ENCODE data around the gene HBS1L. TPM values are rescaled to one million over a fixed set of nuclear protein-coding genes. Genes with fewer than 3 reads are reported as not detected.

HBS1L gene
- total RNA-seq, 1 donor from 2014 or later = 94.4 TPM

GRCh38 chr6:134994431-134994830, 60.2 kb downstream of the HBS1L start:
- peaks cover 36% of the 10 kb centered on the region for H3K36me3 Mint-ChIP-seq (ENCODE audit: low read depth)
- H3K27me3 Mint-ChIP-seq = no peaks in the 10 kb centered on the region
- no peaks in the 10 kb centered on the region for H3K9me3 Mint-ChIP-seq
- H3K4me1 Mint-ChIP-seq = peaks cover 22% of the 10 kb centered on the region
- H3K27ac Mint-ChIP-seq = no peak overlapping the region
- no peak overlapping the region for H3K4me3 Mint-ChIP-seq
- DNase-seq = no peak
- intact Hi-C loops (cut with micrococcal nuclease) = no loop called here

- Mint-ChIP-seq H3K27me3 (no peaks in the 10 kb centered on the region), H3K4me3 (no peak overlapping the region), H3K4me1 (peaks cover 17% of the 10 kb centered on the region), H3K36me3 (ENCODE audit: low read depth) (peaks cover 35% of the 10 kb centered on the region), H3K27ac (no peak overlapping the region), H3K9me3 (no peaks in the 10 kb centered on the region)
- DNase-seq = no peak
- intact Hi-C loops (cut with micrococcal nuclease) = no loop called here
Measured at GRCh38 chr6:134992155-134992554, 62.5 kb downstream of the HBS1L start.

DNA sequence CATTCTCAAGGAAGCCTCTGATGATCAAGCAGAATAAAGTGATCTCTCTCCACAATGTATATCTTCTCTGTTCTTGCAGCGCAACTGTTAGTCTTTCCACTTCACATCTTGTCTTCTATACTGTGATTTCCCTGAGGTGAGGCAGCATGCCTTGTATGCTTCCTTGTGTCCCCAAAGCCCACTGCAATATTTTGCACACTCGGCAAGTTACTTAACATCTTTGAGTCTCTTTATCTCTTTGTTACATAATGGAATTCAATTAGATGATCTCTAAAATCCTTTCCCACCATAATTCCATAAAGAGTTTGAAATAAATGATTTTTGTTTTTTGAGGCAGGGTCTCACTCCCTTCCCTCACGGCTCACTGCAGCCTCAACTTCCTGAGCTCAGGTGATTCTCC, 64.4 kb downstream of the HBS1L start:
- H3K4me3 Mint-ChIP-seq = no peak overlapping the region
- no peaks in the 10 kb centered on the region for H3K9me3 Mint-ChIP-seq
- H3K4me1 Mint-ChIP-seq = peaks cover 10% of the 10 kb centered on the region
- H3K36me3 Mint-ChIP-seq (ENCODE audit: low read depth) = peaks cover 30% of the 10 kb centered on the region
- no peaks in the 10 kb centered on the region for H3K27me3 Mint-ChIP-seq
- no peak for DNase-seq
- H3K27ac Mint-ChIP-seq = no peak overlapping the region
- intact Hi-C loops (cut with micrococcal nuclease) = no loop called here

DNA sequence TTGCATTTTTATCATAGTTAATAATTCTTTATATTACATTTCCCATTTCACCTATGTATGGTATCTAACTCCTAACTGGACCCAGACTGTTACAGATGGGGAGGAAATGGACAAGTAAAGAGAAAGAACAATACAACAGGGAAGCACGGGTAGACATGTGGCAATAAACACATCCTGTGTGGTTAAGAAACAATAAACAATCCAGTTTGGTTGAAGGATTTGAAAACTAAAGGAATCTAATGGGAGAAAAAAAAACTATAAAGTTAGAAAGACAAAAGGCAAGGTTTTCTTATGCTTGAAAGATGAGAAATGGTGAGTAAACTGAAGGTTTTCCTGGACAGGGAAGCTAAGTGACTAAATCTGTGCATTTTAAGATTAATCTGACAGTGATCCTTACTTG, 69.8 kb downstream of the HBS1L start:
- H3K4me3 Mint-ChIP-seq = no peak overlapping the region
- peaks cover 11% of the 10 kb centered on the region for H3K9me3 Mint-ChIP-seq
- intact Hi-C loops (cut with micrococcal nuclease) = no loop called here
- H3K36me3 Mint-ChIP-seq (ENCODE audit: low read depth) = peaks cover 48% of the 10 kb centered on the region
- peak overlapping the region; percentile 31 for H3K27ac Mint-ChIP-seq
- no peak for DNase-seq
- peaks cover 40% of the 10 kb centered on the region for H3K4me1 Mint-ChIP-seq
- H3K27me3 Mint-ChIP-seq = no peaks in the 10 kb centered on the region

DNA sequence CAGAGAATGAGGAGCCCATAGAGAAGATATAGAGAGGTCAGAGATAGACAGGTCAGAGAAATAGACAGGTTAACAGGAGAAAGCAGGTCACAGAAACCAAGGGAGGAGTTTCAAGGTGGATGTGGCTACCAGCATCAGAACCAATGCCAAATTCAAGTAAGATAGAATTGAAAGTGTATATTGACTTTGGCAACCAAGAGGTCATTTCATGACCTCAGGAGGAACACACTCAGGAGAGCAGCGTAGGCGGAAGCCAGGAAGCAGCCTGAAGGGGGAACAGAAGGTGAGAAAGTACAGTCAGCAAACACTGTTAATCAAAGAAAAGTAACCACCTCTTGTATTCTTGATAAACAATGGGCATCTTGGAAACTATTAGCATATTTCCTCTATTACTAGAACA, 70.8 kb downstream of the HBS1L start:
- no peak overlapping the region for H3K4me3 Mint-ChIP-seq
- H3K4me1 Mint-ChIP-seq = peaks cover 42% of the 10 kb centered on the region
- peak overlapping the region; percentile 23 for H3K27ac Mint-ChIP-seq
- H3K27me3 Mint-ChIP-seq = no peaks in the 10 kb centered on the region
- no peak for DNase-seq
- H3K36me3 Mint-ChIP-seq (ENCODE audit: low read depth) = peaks cover 55% of the 10 kb centered on the region
- peaks cover 11% of the 10 kb centered on the region for H3K9me3 Mint-ChIP-seq
- intact Hi-C loops (cut with micrococcal nuclease) = no loop called here

DNA sequence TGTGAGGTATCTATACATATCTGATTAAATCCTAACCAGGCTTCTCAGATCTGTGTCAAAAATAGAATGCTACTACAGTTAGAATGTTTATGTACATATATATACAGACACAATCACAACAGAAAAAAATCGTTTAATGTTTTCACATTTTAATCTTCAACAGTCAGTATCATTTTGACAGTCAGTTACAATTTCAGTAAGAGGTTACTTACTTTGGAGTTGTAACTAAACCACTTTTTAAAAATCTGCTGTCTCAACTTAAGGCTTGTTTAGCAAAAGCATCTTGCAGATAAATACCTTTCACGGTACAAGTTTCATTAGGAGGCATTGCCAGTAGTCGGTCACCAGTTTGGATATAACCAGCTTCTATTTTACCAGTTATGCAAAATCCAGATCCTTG, 72.5 kb downstream of the HBS1L start:
- intact Hi-C loops (cut with micrococcal nuclease) = no loop called here
- no peaks in the 10 kb centered on the region for H3K27me3 Mint-ChIP-seq
- DNase-seq = no peak
- peaks cover 52% of the 10 kb centered on the region for H3K36me3 Mint-ChIP-seq (ENCODE audit: low read depth)
- no peak overlapping the region for H3K27ac Mint-ChIP-seq
- peaks cover 15% of the 10 kb centered on the region for H3K9me3 Mint-ChIP-seq
- no peak overlapping the region for H3K4me3 Mint-ChIP-seq
- peaks cover 45% of the 10 kb centered on the region for H3K4me1 Mint-ChIP-seq

DNA sequence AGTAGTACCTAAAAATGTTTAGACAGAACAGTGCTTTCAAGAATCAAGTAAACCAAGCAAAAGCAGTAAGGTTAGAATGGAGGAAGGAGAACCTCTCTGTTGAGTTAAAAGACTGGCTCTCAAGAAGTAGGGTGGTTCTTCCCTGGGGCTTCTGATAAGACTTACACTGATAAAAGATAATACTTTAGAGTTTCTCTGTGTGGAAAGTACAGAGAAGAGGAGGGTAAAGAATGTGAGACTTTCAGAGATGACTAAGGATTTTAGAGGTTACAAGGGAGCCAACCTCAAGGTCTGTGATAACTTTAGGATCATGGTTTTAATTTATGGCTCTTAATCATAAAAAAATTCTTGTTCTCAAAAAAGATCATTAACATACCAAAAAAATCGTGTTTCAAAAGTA, 73.8 kb downstream of the HBS1L start:
- H3K27me3 Mint-ChIP-seq = no peaks in the 10 kb centered on the region

GRCh38 chr6:134979142-134979541, 75.5 kb downstream of the HBS1L start:
- H3K27ac Mint-ChIP-seq = peak overlapping the region; percentile 71
- peak; percentile 81 for DNase-seq
- no peaks in the 10 kb centered on the region for H3K27me3 Mint-ChIP-seq
- intact Hi-C loops (cut with micrococcal nuclease) = loop anchor here (1.0 to 2.0 kb wide), 10 partner anchors 18 to 204 kb away; no protein-coding TSS in a partner anchor
- H3K36me3 Mint-ChIP-seq (ENCODE audit: low read depth) = peaks cover 63% of the 10 kb centered on the region
- H3K4me3 Mint-ChIP-seq = peak overlapping the region; percentile 14
- H3K4me1 Mint-ChIP-seq = peaks cover 39% of the 10 kb centered on the region
- peaks cover 34% of the 10 kb centered on the region for H3K9me3 Mint-ChIP-seq

More for the DNA sequence above, 73.8 kb downstream of the HBS1L start:
- peaks cover 58% of the 10 kb centered on the region for H3K36me3 Mint-ChIP-seq (ENCODE audit: low read depth)
- no peak for DNase-seq
- H3K9me3 Mint-ChIP-seq = peaks cover 19% of the 10 kb centered on the region
- peak overlapping the region; percentile 62 for H3K27ac Mint-ChIP-seq
- intact Hi-C loops (cut with micrococcal nuclease) = loop anchor here (2.0 kb wide), 1 partner anchor 74 kb away; the partner anchor contains the start of gene HBS1L
- H3K4me1 Mint-ChIP-seq = peaks cover 45% of the 10 kb centered on the region
- H3K4me3 Mint-ChIP-seq = no peak overlapping the region

DNA sequence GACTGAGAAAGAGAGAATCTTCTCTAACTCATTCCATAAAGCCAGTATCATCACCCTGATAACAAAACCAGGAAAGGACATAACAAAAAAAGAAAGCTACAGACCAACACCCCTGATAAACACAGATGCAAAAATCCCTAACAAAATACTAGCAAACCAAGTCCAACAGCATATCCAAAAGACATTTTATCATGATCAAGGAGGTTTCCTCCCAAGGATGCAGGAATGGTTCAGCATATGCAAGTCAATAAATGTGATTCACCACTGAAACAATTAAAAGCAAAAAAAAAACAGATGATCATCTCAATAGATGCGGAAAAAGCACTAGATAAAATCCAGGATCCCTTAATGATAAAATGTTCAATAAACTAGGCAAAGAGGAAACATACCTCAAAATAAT, 80.3 kb downstream of the HBS1L start:
- Mint-ChIP-seq H3K9me3 (peaks cover 29% of the 10 kb centered on the region), H3K4me1 (peaks cover 18% of the 10 kb centered on the region), H3K27me3 (no peaks in the 10 kb centered on the region), H3K36me3 (ENCODE audit: low read depth) (peaks cover 67% of the 10 kb centered on the region), H3K4me3 (no peak overlapping the region), H3K27ac (no peak overlapping the region)
- no peak for DNase-seq
- intact Hi-C loops (cut with micrococcal nuclease) = no loop called here

DNA sequence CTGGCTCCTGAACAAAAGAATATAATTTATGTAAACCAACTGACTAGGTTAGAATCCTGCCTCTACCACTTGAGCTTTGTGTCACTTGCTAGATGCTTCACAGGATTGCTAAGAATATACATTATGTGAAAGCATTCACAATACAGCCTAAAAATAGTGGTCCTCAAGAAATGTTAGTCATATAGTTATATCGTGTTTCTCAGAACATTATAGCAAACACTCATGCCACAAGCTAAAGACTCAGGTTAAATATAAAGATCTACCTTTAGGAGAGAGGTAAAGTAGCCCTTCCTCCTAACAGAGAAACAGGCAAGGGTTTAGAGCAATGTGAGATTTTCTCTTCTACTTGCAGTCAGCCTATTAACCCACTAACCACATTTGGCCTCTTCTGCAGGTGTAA, 86.9 kb downstream of the HBS1L start:
- no peak overlapping the region for H3K4me3 Mint-ChIP-seq
- H3K27ac Mint-ChIP-seq = no peak overlapping the region
- no peak for DNase-seq
- intact Hi-C loops (cut with micrococcal nuclease) = no loop called here
- no peaks in the 10 kb centered on the region for H3K27me3 Mint-ChIP-seq
- peaks cover 3% of the 10 kb centered on the region for H3K4me1 Mint-ChIP-seq
- H3K9me3 Mint-ChIP-seq = no peaks in the 10 kb centered on the region
- H3K36me3 Mint-ChIP-seq (ENCODE audit: low read depth) = peaks cover 43% of the 10 kb centered on the region

DNA sequence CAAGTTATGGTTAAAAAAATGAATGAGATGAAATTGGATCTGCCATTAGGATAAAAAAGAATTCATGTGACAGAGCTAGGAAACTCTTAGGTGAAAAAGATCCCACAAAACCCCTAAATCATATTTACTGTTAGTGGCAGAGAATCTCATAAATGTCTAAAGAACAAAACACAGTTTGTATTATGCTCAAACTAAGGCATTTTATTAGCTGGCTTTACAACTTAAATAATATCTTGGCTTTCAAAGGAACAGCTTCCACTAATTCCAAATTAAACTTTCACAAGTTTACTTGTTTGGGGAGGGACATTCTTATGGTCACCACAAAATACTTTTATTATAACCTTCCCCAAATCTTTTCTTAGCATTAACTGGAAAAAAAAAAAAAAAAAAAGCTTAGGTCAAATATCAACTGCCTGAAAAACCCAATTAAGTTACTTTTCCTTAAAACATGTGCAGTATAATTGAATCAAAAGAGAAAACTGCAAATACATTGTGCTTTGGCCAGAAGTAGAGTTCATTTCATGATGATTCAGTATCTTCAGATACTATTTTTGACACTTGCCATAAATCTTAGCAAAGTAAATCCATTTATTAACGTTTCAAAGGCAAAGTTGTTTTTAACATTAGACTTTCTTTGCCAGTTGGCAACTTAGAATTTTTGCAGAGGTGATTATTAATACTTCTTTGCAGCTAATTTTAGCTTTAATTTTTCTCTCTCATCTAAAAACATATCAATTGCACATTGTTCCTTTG, 90.0 kb downstream of the HBS1L start:
- H3K9me3 Mint-ChIP-seq = no peaks in the 10 kb centered on the region
- H3K4me1 Mint-ChIP-seq = peaks cover 10% of the 10 kb centered on the region
- peaks cover 50% of the 10 kb centered on the region for H3K36me3 Mint-ChIP-seq (ENCODE audit: low read depth)
- intact Hi-C loops (cut with micrococcal nuclease) = no loop called here
- H3K4me3 Mint-ChIP-seq = no peak overlapping the region
- DNase-seq = no peak
- no peak overlapping the region for H3K27ac Mint-ChIP-seq
- H3K27me3 Mint-ChIP-seq = no peaks in the 10 kb centered on the region

DNA sequence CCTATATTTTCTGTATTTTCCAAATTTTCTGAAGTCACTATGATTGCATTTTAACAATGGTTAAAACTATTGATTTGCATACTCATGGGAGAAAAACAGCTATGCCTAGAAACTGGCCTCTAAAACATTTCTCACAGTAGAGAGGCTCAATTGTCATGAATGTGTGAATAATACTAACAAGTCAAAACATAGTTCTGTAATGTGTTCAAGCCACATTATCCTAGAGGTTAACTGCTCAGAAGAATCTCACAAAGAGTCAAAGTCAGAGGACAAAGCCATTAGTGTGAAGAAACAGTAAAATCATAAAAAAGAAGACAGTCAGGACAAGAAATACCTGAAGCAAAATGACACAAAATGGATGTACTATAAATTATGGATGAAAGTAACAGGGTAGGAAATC, 92.2 kb downstream of the HBS1L start:
- peaks cover 11% of the 10 kb centered on the region for H3K4me1 Mint-ChIP-seq
- H3K4me3 Mint-ChIP-seq = no peak overlapping the region
- DNase-seq = no peak
- no peaks in the 10 kb centered on the region for H3K9me3 Mint-ChIP-seq
- no peaks in the 10 kb centered on the region for H3K27me3 Mint-ChIP-seq
- peaks cover 48% of the 10 kb centered on the region for H3K36me3 Mint-ChIP-seq (ENCODE audit: low read depth)
- intact Hi-C loops (cut with micrococcal nuclease) = no loop called here
- H3K27ac Mint-ChIP-seq = no peak overlapping the region

DNA sequence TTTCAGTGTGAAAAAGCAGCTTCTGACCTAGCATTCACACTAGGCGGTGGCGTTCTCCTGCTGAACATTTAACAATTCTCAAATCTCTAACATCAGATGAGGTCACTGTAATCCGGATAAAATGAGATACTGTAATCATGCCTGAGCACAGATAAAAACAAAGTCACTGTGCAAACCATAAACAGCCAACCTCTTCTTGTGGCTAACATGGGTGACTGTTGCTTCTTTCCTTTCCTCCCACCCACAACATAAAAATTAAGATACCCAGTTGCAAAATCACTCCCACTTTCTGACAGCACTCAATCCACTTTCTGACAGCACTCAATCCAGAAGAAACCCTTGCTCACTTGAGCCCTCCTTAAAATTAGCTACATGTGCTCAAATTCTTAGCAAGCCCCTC, 93.3 kb downstream of the HBS1L start:
- H3K9me3 Mint-ChIP-seq = no peaks in the 10 kb centered on the region
- peaks cover 17% of the 10 kb centered on the region for H3K4me1 Mint-ChIP-seq
- H3K27ac Mint-ChIP-seq = peak overlapping the region; percentile 31
- peaks cover 48% of the 10 kb centered on the region for H3K36me3 Mint-ChIP-seq (ENCODE audit: low read depth)
- intact Hi-C loops (cut with micrococcal nuclease) = loop anchor here (1.0 kb wide), 2 partner anchors 18 to 223 kb away; no protein-coding TSS in a partner anchor
- peak; percentile 53 for DNase-seq
- H3K4me3 Mint-ChIP-seq = no peak overlapping the region
- no peaks in the 10 kb centered on the region for H3K27me3 Mint-ChIP-seq

- Mint-ChIP-seq H3K4me1 (peaks cover 23% of the 10 kb centered on the region), H3K27ac (no peak overlapping the region), H3K9me3 (no peaks in the 10 kb centered on the region), H3K4me3 (no peak overlapping the region), H3K36me3 (ENCODE audit: low read depth) (peaks cover 47% of the 10 kb centered on the region), H3K27me3 (no peaks in the 10 kb centered on the region)
- DNase-seq = no peak
- intact Hi-C loops (cut with micrococcal nuclease) = loop anchor here (10.0 kb wide), 1 partner anchor 675 kb away; no protein-coding TSS in a partner anchor
Measured at GRCh38 chr6:134959603-134960002, 95.0 kb downstream of the HBS1L start.

Data from activated CD4-positive, alpha-beta T cell treated with anti-CD3 and anti-CD28 coated beads, Interleukin-2, amount 10 ng/mL, durations not matched to agents 24 days and 14 days (primary cell).